Activated naive CD4-positive, alpha-beta T cell treated with Interleukin-2 at 50 U/mL for 16 hours (primary cell): ENCODE measurements around the gene DPEP2.
"Not testable (repeated sequence)": the region's sequence is repeated elsewhere in the genome, so short reads cannot be mapped to it uniquely, and the experiment has no call there.

ENCODE experiments used
- DNase-seq: peaks from one replicate; pipeline ENCODE4 v3.0.0-alpha.2; 2020

DPEP2 gene

DNA sequence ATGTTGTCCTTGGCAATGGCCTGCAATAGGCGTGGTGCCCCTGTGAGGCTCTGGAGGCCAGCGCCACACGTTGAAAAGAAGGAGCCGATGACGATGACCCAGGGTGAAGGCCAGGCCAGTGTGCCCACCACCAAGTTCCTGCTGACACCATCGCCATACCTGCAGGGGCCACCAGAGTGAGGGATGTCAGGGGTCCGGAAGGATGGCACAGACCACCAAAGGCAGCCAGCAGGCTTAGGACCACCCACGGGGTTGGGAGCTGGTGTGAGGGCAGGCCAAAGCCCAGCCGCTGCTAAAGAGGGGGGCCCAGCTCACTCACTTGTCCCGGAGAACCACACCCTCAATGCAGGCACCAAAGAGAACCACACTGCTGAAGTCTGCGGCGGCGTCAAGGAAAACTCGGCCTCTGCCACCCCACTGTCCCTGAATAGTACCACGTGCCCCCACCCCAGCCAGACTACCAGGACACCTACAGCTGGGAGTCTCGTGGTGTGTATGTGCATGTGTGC is 48.9 kb downstream of the DPEP2 start:
- no peak for DNase-seq

- DNase-seq = no peak
These were observed 49.6 kb downstream of the DPEP2 start for GRCh38 chr16:67949645-67950044.

DNA sequence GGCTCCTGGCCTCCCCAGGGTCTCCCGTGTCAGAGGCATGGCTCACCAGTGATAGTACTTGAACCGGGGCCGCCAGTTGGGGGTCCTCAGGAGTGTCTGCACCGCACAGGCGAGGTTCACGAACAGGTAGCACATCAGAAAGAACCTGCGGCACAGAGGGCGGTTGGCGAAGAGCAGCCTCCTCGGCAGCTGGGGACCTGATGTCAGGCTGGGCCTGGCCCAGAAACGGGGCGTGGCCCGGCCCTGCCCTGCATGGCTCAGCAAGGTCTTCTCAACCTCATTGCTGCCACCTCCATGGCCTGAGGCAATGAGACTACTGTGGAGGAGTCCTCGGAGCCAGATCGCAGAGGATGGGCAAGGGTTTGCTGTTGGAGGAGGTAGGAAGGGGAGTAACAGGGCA is 51.3 kb downstream of the DPEP2 start:
- no peak for DNase-seq

- DNase-seq = no peak
These were observed 52.2 kb downstream of the DPEP2 start for GRCh38 chr16:67946966-67947558.

DNA sequence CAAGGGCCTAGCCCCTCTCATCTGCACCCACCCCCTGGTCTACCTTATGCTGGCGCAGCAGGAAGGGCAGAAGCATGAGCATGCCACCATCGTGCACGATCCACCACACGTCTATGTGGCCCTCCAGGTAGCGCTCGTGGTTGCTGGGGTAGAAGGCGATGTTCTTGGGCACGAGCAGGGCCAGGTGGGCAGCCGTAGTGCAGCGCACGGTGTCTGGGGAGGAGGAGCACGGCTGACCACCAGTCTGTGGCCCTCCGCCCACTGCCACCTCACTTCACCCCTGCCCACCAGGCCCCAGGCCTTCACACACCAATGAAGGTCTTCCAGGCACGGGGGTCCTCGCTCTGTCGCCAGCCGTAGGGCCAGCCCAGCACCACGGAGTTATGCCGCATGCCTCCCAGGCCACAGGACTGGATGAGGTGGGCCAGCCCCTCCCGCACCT is 53.1 kb downstream of the DPEP2 start:
- no peak for DNase-seq

- DNase-seq = no peak
These were observed 53.8 kb downstream of the DPEP2 start for GRCh38 chr16:67945392-67945933.

GRCh38 chr16:67944690-67945391 is 54.4 kb downstream of the DPEP2 start:
- no peak for DNase-seq

DNA sequence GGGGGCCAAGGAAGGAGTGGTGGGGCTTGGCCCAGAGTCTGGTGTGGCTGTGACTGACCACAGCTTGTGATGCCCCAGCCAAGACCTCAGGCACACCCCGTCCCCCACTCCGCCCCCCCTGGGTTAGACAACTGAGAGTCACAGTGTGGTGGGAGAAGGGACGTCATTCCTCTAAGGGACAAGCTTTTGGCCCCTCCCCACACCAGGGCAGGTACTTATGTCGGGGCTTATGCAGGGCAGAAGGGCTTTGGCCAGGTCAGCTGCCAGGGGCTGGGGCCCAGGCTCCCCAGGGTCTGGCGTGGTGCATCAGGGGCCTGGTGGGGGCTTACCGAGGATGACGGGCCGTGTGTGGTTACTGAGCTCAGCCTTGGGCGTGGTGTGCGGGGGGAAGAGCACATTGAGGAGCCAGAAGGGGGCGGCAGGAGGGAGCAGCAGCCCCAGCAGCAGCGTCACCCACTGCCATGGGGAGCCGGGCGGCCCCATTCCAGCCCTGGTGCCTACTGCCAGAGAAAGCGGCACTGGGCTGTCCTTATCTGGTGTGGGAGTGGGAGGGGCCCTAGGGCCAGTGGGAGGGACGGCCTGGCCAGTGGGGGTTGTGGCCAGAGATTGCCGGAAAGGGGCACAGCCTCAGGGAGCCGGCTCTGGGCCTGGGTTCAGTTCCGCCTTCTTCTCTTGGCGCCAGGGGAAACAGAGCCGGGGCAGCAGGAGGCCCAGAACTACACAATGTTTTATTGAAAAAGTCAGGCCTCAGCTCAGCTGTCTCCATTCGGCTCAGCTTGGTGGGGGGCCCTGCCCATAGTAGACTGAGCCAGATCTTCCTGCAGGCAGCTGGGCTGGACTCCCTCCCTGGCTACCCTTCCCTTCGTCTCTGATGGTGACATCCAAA is 55.4 kb downstream of the DPEP2 start, which contains the start of gene LCAT:
LCAT (minus strand) TSS at position 502 of the 886 bp plus-strand sequence; CDS start at position 483, 19 bp downstream.
- no peak for DNase-seq

- no peak for DNase-seq
These were observed 56.0 kb downstream of the DPEP2 start for GRCh38 chr16:67943256-67943618.

GRCh38 chr16:67942510-67943255 is 56.6 kb downstream of the DPEP2 start:
- no peak for DNase-seq

GRCh38 chr16:67942200-67942509 is 57.1 kb downstream of the DPEP2 start:
- peak; percentile 37 for DNase-seq

GRCh38 chr16:67941469-67942199 is 57.6 kb downstream of the DPEP2 start:
- no peak for DNase-seq

GRCh38 chr16:67940446-67941089 is 58.7 kb downstream of the DPEP2 start:
- DNase-seq = no peak

DNA sequence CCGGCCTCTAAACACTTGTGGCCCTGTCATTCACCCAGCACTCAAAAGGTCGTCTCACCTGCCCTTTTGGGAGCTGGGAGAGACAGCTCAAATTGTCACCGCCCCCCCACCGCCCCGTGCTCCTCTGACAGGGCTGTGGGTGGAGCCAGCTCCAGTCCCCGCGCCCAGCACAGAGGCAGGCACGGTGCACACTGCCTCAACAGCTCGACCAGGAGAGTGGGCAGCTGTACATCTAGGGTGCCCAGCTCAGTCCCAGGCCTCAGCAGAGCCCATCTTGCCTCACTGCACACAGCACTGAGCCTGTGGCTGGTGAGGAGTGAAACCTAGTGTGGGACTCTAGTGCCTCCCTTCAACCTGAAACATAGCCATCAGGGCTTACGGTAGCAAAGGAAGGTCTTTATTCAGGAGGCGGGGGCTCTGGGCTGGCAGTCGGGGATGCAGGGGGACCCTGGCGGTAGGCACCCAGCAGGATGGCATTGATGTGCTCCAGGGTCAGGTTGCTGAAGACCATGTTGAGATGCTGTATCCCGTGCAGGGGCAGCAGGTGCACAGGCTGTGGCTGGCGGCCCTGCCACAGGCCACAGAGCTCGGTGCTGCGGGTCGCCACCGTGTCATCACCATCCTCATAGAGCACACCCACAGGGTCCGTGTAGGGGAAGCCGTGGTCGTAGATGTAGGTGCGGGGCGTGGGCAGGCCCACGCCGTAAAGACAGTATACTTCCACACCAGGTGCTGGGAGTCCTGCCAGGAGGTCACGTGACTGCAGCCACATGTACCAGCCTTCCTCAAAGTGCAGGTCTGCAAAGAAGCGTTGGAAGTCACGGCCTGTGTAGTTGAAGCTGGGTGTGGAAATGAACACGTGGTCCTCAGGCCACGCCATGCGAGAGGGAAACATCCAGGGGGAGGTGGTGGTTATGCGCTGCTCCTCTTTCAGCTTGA is 59.5 kb downstream of the DPEP2 start:
- peak; percentile 34 for DNase-seq

GRCh38 chr16:67937713-67938112 is 61.6 kb downstream of the DPEP2 start:
- not testable (repeated sequence) for DNase-seq
